Testis (tissue), 2 donors: ENCODE data around the gene INTS2.

ENCODE experiments used
- POLR2A ChIP-seq: fragments of 450-650 bp; IDR thresholded peaks from one replicate; pipeline ENCODE4 v1.6.1; 2017; ENCODE audit warnings: antibody characterized with exemption, mild to moderate bottlenecking, moderate library complexity
- TF ChIP-seq, protein P1 (sequence below), 3 experiments: fragments of 450-650 bp in 2 of 3; fragments of 200-600 bp in 1 of 3; sonication (generic) in 1 of 3; IDR thresholded peaks; one replicate each; pipeline ENCODE4 v1.5.1; 2016 to 2019; ENCODE audit warnings: antibody characterized with exemption in 3 of 3, mild to moderate bottlenecking in 2 of 3, moderate library complexity in 1 of 3

DNA sequence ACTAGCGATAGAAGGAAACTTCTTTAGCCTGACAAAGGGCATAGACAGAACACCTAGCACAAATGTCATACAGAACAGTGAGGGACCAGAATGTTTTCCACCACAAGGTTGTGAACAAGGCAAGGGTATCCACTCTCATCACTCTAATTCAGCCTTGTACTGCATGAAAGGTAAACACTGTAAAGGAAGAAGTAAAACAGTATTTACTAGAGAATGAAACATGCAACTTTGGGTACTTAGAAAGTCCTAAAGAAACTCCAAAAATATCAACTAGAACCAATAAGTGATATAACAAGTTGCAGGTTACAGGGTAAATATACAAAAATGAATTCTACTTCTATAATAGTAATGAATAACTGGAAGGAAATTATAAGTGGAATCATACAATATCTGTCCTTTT lies 96.7 kb downstream of the INTS2 start:
- TF ChIP-seq, protein P1, sequence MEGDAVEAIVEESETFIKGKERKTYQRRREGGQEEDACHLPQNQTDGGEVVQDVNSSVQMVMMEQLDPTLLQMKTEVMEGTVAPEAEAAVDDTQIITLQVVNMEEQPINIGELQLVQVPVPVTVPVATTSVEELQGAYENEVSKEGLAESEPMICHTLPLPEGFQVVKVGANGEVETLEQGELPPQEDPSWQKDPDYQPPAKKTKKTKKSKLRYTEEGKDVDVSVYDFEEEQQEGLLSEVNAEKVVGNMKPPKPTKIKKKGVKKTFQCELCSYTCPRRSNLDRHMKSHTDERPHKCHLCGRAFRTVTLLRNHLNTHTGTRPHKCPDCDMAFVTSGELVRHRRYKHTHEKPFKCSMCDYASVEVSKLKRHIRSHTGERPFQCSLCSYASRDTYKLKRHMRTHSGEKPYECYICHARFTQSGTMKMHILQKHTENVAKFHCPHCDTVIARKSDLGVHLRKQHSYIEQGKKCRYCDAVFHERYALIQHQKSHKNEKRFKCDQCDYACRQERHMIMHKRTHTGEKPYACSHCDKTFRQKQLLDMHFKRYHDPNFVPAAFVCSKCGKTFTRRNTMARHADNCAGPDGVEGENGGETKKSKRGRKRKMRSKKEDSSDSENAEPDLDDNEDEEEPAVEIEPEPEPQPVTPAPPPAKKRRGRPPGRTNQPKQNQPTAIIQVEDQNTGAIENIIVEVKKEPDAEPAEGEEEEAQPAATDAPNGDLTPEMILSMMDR (IDR thresholded peaks at IDR 0.05) = no peak
- TF ChIP-seq POLR2A = no peak
